NCI-H2171 (cell line): ENCODE measurements around the gene GAL3ST2.
"Not testable (repeated sequence)": the region's sequence is repeated elsewhere in the genome, so short reads cannot be mapped to it uniquely, and the experiment has no call there.

Experiments used
- DNase-seq: peaks from one replicate; lab custom pipeline; 2025; lab: John Stamatoyannopoulos, UW

The GAL3ST2 gene

GRCh38 chr2:241768850-241769249 is 7.8 kb upstream of the GAL3ST2 start:
- no peak for DNase-seq

GRCh38 chr2:241769819-241770184 is 6.8 kb upstream of the GAL3ST2 start:
- no peak for DNase-seq

GRCh38 chr2:241770185-241770935 is 6.3 kb upstream of the GAL3ST2 start:
- DNase-seq, result no peak

- no peak for DNase-seq
Measured at GRCh38 chr2:241770936-241771285, 5.7 kb upstream of the GAL3ST2 start.

- no peak for DNase-seq
Measured at GRCh38 chr2:241771286-241772062, 5.1 kb upstream of the GAL3ST2 start.

GRCh38 chr2:241772063-241772499 is 4.5 kb upstream of the GAL3ST2 start:
- no peak for DNase-seq

- no peak for DNase-seq
Measured at GRCh38 chr2:241773511-241774418, 2.9 kb upstream of the GAL3ST2 start.

GRCh38 chr2:241774419-241775222 is 2.0 kb upstream of the GAL3ST2 start:
- peak; percentile 43 for DNase-seq

- no peak for DNase-seq
Measured at GRCh38 chr2:241775223-241776177, 1.1 kb upstream of the GAL3ST2 start.

- no peak for DNase-seq
Measured at GRCh38 chr2:241777170-241777685, 606 bp downstream of the GAL3ST2 start.

- DNase-seq, result no peak
Measured at GRCh38 chr2:241777686-241778627, 1.3 kb downstream of the GAL3ST2 start.

- no peak for DNase-seq
Measured at GRCh38 chr2:241780939-241781569, 4.4 kb downstream of the GAL3ST2 start.

- not testable (repeated sequence) for DNase-seq
Measured at GRCh38 chr2:241782053-241782452, 5.4 kb downstream of the GAL3ST2 start.

- no peak for DNase-seq
Measured at GRCh38 chr2:241788135-241788534, 11.5 kb downstream of the GAL3ST2 start.

- DNase-seq, result no peak
Measured at GRCh38 chr2:241788572-241788971, 11.9 kb downstream of the GAL3ST2 start.

- DNase-seq, result not testable (repeated sequence)
Measured at GRCh38 chr2:241791385-241791784, 14.8 kb downstream of the GAL3ST2 start.

GRCh38 chr2:241793385-241793784 is 16.8 kb downstream of the GAL3ST2 start:
- no peak for DNase-seq

GRCh38 chr2:241794250-241794823 is 17.7 kb downstream of the GAL3ST2 start:
- DNase-seq, result no peak
